HG03159 (cell line): ENCODE data around the gene GALNT7.
A peak's percentile ranks its signal among the peaks of the same experiment; 100 is the strongest.

ENCODE experiments used
- ATAC-seq: cut with Tn5 transposase; IDR thresholded peaks from one replicate; pipeline ENCODE4 v1.9.1; 2021; ENCODE audit warnings: mild to moderate bottlenecking, moderate library complexity; ENCODE audit not compliant: unreplicated experiment

The GALNT7 gene

GRCh38 chr4:173334891-173335752 is 166.5 kb downstream of the GALNT7 start:
- ATAC-seq: peak; percentile 11

GRCh38 chr4:173337463-173337862 is 168.9 kb downstream of the GALNT7 start:
- ATAC-seq: no peak

- ATAC-seq: no peak
These were observed 175.3 kb downstream of the GALNT7 start for GRCh38 chr4:173343832-173344397.

GRCh38 chr4:173345648-173346047 is 177.0 kb downstream of the GALNT7 start:
- ATAC-seq: peak; percentile 73

- ATAC-seq: no peak
These were observed 177.5 kb downstream of the GALNT7 start for GRCh38 chr4:173346074-173346473.

GRCh38 chr4:173347467-173347866 is 178.9 kb downstream of the GALNT7 start:
- ATAC-seq: no peak

- ATAC-seq: no peak
These were observed 189.3 kb downstream of the GALNT7 start for GRCh38 chr4:173357939-173358338.

GRCh38 chr4:173360587-173361221 is 192.1 kb downstream of the GALNT7 start:
- ATAC-seq: no peak

GRCh38 chr4:173362666-173363065 is 194.1 kb downstream of the GALNT7 start:
- ATAC-seq: no peak

- no peak for ATAC-seq
These were observed 196.9 kb downstream of the GALNT7 start for GRCh38 chr4:173365359-173365996.

GRCh38 chr4:173367285-173367684 is 198.7 kb downstream of the GALNT7 start:
- ATAC-seq: peak; percentile 9

- ATAC-seq: no peak
These were observed 199.3 kb downstream of the GALNT7 start for GRCh38 chr4:173367946-173368345.

GRCh38 chr4:173370130-173370476 is 201.5 kb downstream of the GALNT7 start:
- peak; percentile 9 for ATAC-seq

- peak; percentile 70 for ATAC-seq
These were observed 202.1 kb downstream of the GALNT7 start, which contains the start of gene SAP30 for GRCh38 chr4:173370477-173371291. Gene SAP30, plus strand, starts transcription at chr4:173370954. Its CDS starts 229 bp downstream, at chr4:173371183.

- peak; percentile 21 for ATAC-seq
These were observed 202.9 kb downstream of the GALNT7 start for GRCh38 chr4:173371292-173372192.
